Fibroblast of skin of right quadriceps (primary cell): Measurements from ENCODE around the gene VRK3.

Experiments used
- DNase-seq: peaks from one replicate; pipeline ENCODE4 v3.0.0-alpha.2; 2013

The VRK3 gene

GRCh38 chr19:50026550-50026906, 1.4 kb upstream of the VRK3 start:
- no peak for DNase-seq

- peak; percentile 96 for DNase-seq
These were observed 800 bp upstream of the VRK3 start, which contains the start of gene ZNF473 for GRCh38 chr19:50025794-50026549. Gene ZNF473, plus strand, starts transcription at chr19:50026005. Its CDS starts 5,078 bp downstream, at chr19:50031083.

- DNase-seq = no peak
These were observed 502 bp downstream of the VRK3 start for GRCh38 chr19:50024719-50025021.

GRCh38 chr19:50022823-50023222, 2.3 kb downstream of the VRK3 start:
- no peak for DNase-seq

GRCh38 chr19:50020481-50020880, 4.7 kb downstream of the VRK3 start:
- no peak for DNase-seq

- DNase-seq = no peak
These were observed 8.9 kb downstream of the VRK3 start for GRCh38 chr19:50016225-50016807.

- DNase-seq = no peak
These were observed 16.6 kb downstream of the VRK3 start for GRCh38 chr19:50008532-50008931.

- no peak for DNase-seq
These were observed 17.2 kb downstream of the VRK3 start for GRCh38 chr19:50007947-50008346.

- DNase-seq = no peak
These were observed 18.0 kb downstream of the VRK3 start for GRCh38 chr19:50007170-50007569.

GRCh38 chr19:50005428-50005827, 19.7 kb downstream of the VRK3 start:
- no peak for DNase-seq

GRCh38 chr19:50003810-50004419, 21.3 kb downstream of the VRK3 start:
- DNase-seq = peak; percentile 96

- DNase-seq = no peak
These were observed 21.9 kb downstream of the VRK3 start for GRCh38 chr19:50003254-50003788.

GRCh38 chr19:50002386-50002960, 22.7 kb downstream of the VRK3 start:
- DNase-seq = no peak

- no peak for DNase-seq
These were observed 23.4 kb downstream of the VRK3 start for GRCh38 chr19:50001775-50002174.

GRCh38 chr19:50000841-50001557, 24.2 kb downstream of the VRK3 start:
- DNase-seq = no peak

- no peak for DNase-seq
These were observed 24.9 kb downstream of the VRK3 start for GRCh38 chr19:50000038-50000840.

GRCh38 chr19:49999371-50000010, 25.7 kb downstream of the VRK3 start:
- DNase-seq = no peak

- no peak for DNase-seq
These were observed 27.5 kb downstream of the VRK3 start for GRCh38 chr19:49997709-49998108.

- peak; percentile 60 for DNase-seq
These were observed 36.7 kb downstream of the VRK3 start for GRCh38 chr19:49988433-49988832.

- no peak for DNase-seq
These were observed 37.2 kb downstream of the VRK3 start for GRCh38 chr19:49988007-49988406.

GRCh38 chr19:49987159-49987698, 37.9 kb downstream of the VRK3 start:
- peak; percentile 89 for DNase-seq
